Renal cortex interstitium (tissue), 11 donors: ENCODE results near the gene SPOCK1. TPM values are rescaled to one million over a fixed set of nuclear protein-coding genes. Genes with fewer than 3 reads are reported as not detected.

ENCODE experiments used
- DNase-seq, 11 donors: peaks; one replicate each; pipeline ENCODE4 v3.0.0-alpha.2; 2013; ENCODE audit warnings: low read depth in 9 of 11, low spot score in 4 of 11; ENCODE audit errors: extremely low read depth in 1 of 11
- polyA plus RNA-seq, 3 donors: library from polyadenylated mRNA; unstranded; fragments of 120-200 nt; gene quantifications; one replicate each; pipeline ENCODE4 v1.2.1, GENCODE V29; 2013; ENCODE audit not compliant: insufficient read length in 3 of 3

The SPOCK1 gene
- polyA plus RNA-seq, 3 donors = 6.5 to 9.7 (median 8.3) TPM

GRCh38 chr5:137054792-137055191 lies 444.3 kb downstream of the SPOCK1 start:
- DNase-seq = no peak

- DNase-seq = no peak
Measured at GRCh38 chr5:137054335-137054734, 444.8 kb downstream of the SPOCK1 start.

GRCh38 chr5:137051161-137051560 lies 448.0 kb downstream of the SPOCK1 start:
- no peak for DNase-seq

GRCh38 chr5:137040641-137041340 lies 458.3 kb downstream of the SPOCK1 start:
- no peak for DNase-seq

GRCh38 chr5:137040024-137040423 lies 459.1 kb downstream of the SPOCK1 start:
- DNase-seq = no peak

- DNase-seq = no peak
Measured at GRCh38 chr5:137037848-137038247, 461.3 kb downstream of the SPOCK1 start.

- DNase-seq = peak in 9 of 11 donors; percentile 9 to 52 (median 23)
Measured at GRCh38 chr5:137036640-137037039, 462.5 kb downstream of the SPOCK1 start.

- DNase-seq = no peak
Measured at GRCh38 chr5:137035480-137035878, 463.6 kb downstream of the SPOCK1 start.

- DNase-seq = no peak
Measured at GRCh38 chr5:137034764-137035479, 464.2 kb downstream of the SPOCK1 start.

- DNase-seq = no peak
Measured at GRCh38 chr5:137034213-137034612, 464.9 kb downstream of the SPOCK1 start.

- DNase-seq = no peak
Measured at GRCh38 chr5:137032929-137033328, 466.2 kb downstream of the SPOCK1 start.

- no peak for DNase-seq
Measured at GRCh38 chr5:137027758-137028157, 471.4 kb downstream of the SPOCK1 start.

- no peak for DNase-seq
Measured at GRCh38 chr5:137026296-137026695, 472.8 kb downstream of the SPOCK1 start.

- peak in 4 of 11 donors; percentile 13 to 42 (median 26) for DNase-seq
Measured at GRCh38 chr5:137024044-137024443, 475.1 kb downstream of the SPOCK1 start.

- DNase-seq = no peak
Measured at GRCh38 chr5:137023371-137023770, 475.8 kb downstream of the SPOCK1 start.

GRCh38 chr5:137022725-137023124 lies 476.4 kb downstream of the SPOCK1 start:
- DNase-seq = no peak

GRCh38 chr5:137022043-137022442 lies 477.1 kb downstream of the SPOCK1 start:
- DNase-seq = no peak

GRCh38 chr5:137019229-137019628 lies 479.9 kb downstream of the SPOCK1 start:
- no peak for DNase-seq

- DNase-seq = no peak
Measured at GRCh38 chr5:137016783-137017324, 482.3 kb downstream of the SPOCK1 start.

- DNase-seq = no peak
Measured at GRCh38 chr5:137015540-137016116, 483.5 kb downstream of the SPOCK1 start.
